Progenitor cell of endocrine pancreas (in vitro differentiated cells): Measurements from ENCODE around the gene CLIC5. TPM values are rescaled to one million over a fixed set of nuclear protein-coding genes. Genes with fewer than 3 reads are reported as not detected.

Source experiments
- DNase-seq: peaks from one replicate; pipeline ENCODE4 v3.0.0; 2021; ENCODE audit warnings: low spot score; ENCODE audit not compliant: unreplicated experiment
- H3K27ac Mint-ChIP-seq: 2 replicates; pipeline ENCODE4 v1.8.0; 2021; ENCODE audit warnings: mild to moderate bottlenecking, moderate library complexity, mixed read lengths
- H3K27me3 Mint-ChIP-seq: 2 replicates; pipeline ENCODE4 v1.8.0; 2021; ENCODE audit warnings: mixed read lengths
- H3K36me3 Mint-ChIP-seq: 2 replicates; pipeline ENCODE4 v1.8.0; 2022; ENCODE audit warnings: mixed read lengths; ENCODE audit not compliant: insufficient read depth
- H3K4me1 Mint-ChIP-seq: 2 replicates; pipeline ENCODE4 v1.8.0; 2021; ENCODE audit warnings: low read depth, mixed read lengths
- H3K4me3 Mint-ChIP-seq: 2 replicates; pipeline ENCODE4 v1.8.0; 2021; ENCODE audit warnings: low read depth, mild to moderate bottlenecking, moderate library complexity, mixed read lengths
- H3K9me3 Mint-ChIP-seq: 2 replicates; pipeline ENCODE4 v1.8.0; 2021; ENCODE audit warnings: low read depth, mixed read lengths
- total RNA-seq: library from RNA; stranded (reverse); gene quantifications from 2 replicates; pipeline ENCODE4 v1.2.1, GENCODE V29; 2021
- TF ChIP-seq, protein P1 (sequence below): fragments of 200-600 bp; sonication (generic); IDR thresholded peaks from one replicate; pipeline ENCODE4 v1.5.0; 2021; ENCODE audit warnings: antibody characterized with exemption, mild to moderate bottlenecking; ENCODE audit not compliant: unreplicated experiment

The CLIC5 gene
- total RNA-seq, 1 donor from 2014 or later = 35.9 TPM

- TF ChIP-seq, protein P1, sequence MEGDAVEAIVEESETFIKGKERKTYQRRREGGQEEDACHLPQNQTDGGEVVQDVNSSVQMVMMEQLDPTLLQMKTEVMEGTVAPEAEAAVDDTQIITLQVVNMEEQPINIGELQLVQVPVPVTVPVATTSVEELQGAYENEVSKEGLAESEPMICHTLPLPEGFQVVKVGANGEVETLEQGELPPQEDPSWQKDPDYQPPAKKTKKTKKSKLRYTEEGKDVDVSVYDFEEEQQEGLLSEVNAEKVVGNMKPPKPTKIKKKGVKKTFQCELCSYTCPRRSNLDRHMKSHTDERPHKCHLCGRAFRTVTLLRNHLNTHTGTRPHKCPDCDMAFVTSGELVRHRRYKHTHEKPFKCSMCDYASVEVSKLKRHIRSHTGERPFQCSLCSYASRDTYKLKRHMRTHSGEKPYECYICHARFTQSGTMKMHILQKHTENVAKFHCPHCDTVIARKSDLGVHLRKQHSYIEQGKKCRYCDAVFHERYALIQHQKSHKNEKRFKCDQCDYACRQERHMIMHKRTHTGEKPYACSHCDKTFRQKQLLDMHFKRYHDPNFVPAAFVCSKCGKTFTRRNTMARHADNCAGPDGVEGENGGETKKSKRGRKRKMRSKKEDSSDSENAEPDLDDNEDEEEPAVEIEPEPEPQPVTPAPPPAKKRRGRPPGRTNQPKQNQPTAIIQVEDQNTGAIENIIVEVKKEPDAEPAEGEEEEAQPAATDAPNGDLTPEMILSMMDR = no peak
- peaks cover 3% of the 10 kb centered on the region for H3K27me3 Mint-ChIP-seq
- no peaks in the 10 kb centered on the region for H3K36me3 Mint-ChIP-seq
- H3K4me3 Mint-ChIP-seq = no peak overlapping the region
- H3K27ac Mint-ChIP-seq = peak overlapping the region; percentile 73
- H3K4me1 Mint-ChIP-seq = peaks cover 7% of the 10 kb centered on the region
- H3K9me3 Mint-ChIP-seq = no peaks in the 10 kb centered on the region
- DNase-seq = no peak
Observed at GRCh38 chr6:45835721-45836437, 179.8 kb downstream of the CLIC5 start.

GRCh38 chr6:45832063-45832462 is 183.6 kb downstream of the CLIC5 start:
- H3K27ac Mint-ChIP-seq = no peak overlapping the region
- no peak overlapping the region for H3K4me3 Mint-ChIP-seq
- no peaks in the 10 kb centered on the region for H3K9me3 Mint-ChIP-seq

More at GRCh38 chr6:45832063-45832462, 183.6 kb downstream of the CLIC5 start:
- Mint-ChIP-seq H3K4me1 (peaks cover 7% of the 10 kb centered on the region), H3K36me3 (no peaks in the 10 kb centered on the region), H3K27me3 (peaks cover 1% of the 10 kb centered on the region)
- DNase-seq = no peak
- TF ChIP-seq, protein P1 = no peak

Other genes starting within 250 kb of the CLIC5 start
- 11.5 and 11.9 TPM in 2 replicates for gene ENPP4, start 114.1 kb upstream of the CLIC5 start, total RNA-seq
- 13.4 and 13.6 TPM in 2 replicates for gene ENPP5, start 155.1 kb upstream of the CLIC5 start, total RNA-seq